Spleen (tissue), 7 donors: ENCODE results near the gene MRPL54.

Source experiments
- CTCF ChIP-seq, 11 experiments: fragments of 200-600 bp in 7 of 11; fragments of 450-650 bp in 4 of 11; sonication (generic) in 4 of 11; IDR thresholded peaks in 8 of 11; conservative IDR thresholded peaks in 3 of 11; 1 replicate in 7 of 11; 2 replicates in 4 of 11; pipeline versions ENCODE4 v1.4.0 to v1.8.0; 2016 to 2021; ENCODE audit warnings: antibody characterized with exemption in 11 of 11, inconsistent platforms in 4 of 11, mild to moderate bottlenecking in 1 of 11
- POLR2A ChIP-seq, 3 donors: fragments of 450-650 bp; IDR thresholded peaks; one replicate each; pipeline ENCODE4 v1.5.1; 2017; ENCODE audit warnings: antibody characterized with exemption in 3 of 3, mild to moderate bottlenecking in 1 of 3
- POLR2AphosphoS5 ChIP-seq, 3 donors: sonication (generic); formaldehyde crosslinking; IDR thresholded peaks; one replicate each; pipeline ENCODE4 v1.5.1; 2017; ENCODE audit warnings: antibody characterized with exemption in 3 of 3
- donor health status: DM: no; HTN: no; CAD: no; lungs with moderate emphysema.
- donor health status: DM: no; HTN: no; CAD: no.
- donor health status: DM: no; HTN: no; CAD: no.

GRCh38 chr19:3721131-3721886 is 41.2 kb upstream of the MRPL54 start:
- TF ChIP-seq POLR2A (IDR thresholded peaks at IDR 0.05) (peak in 1 of 3 donors; percentile 48), CTCF (IDR thresholded peaks at IDR 0.05 in 8 of 11, conservative IDR thresholded peaks at IDR 0.05 in 3 of 11) (peak in 1 of 11 experiments; percentile 11), POLR2AphosphoS5 (IDR thresholded peaks at IDR 0.05) (peak; percentile 65 to 71 (median 65))
